Erythroblast (primary cell): ENCODE data around the gene STYXL1.

ENCODE experiments used
- GATA1 ChIP-seq: IDR thresholded peaks from 2 replicates; pipeline ENCODE4 v1.6.1; 2011; ENCODE audit warnings: low read depth, mild to moderate bottlenecking, control low read depth, low read length, moderate library complexity
- POLR2A ChIP-seq: IDR thresholded peaks from 2 replicates; pipeline ENCODE4 v1.6.1; 2011; ENCODE audit warnings: mild to moderate bottlenecking, low read length

GRCh38 chr7:76047305-76047810 lies 442 bp downstream of the STYXL1 start:
- TF ChIP-seq POLR2A, result no peak
- no peak for TF ChIP-seq GATA1
